NCI-H524 (cell line): Measurements from ENCODE around the gene FAM216B.

Source experiments
- DNase-seq, 2 experiments: peaks; one replicate each; lab custom pipeline; 2025; lab: John Stamatoyannopoulos, UW

Gene FAM216B

GRCh38 chr13:42836930-42837690, 55.7 kb downstream of the FAM216B start:
- peak; percentile 25 to 71 for DNase-seq
